Midbrain (tissue), 1 donor: ENCODE measurements around the gene MBD3L5.
"Not testable (repeated sequence)": the region's sequence is repeated elsewhere in the genome, so short reads cannot be mapped to it uniquely, and the experiment has no call there.

Experiments used
- DNase-seq: peaks from one replicate; lab custom pipeline; 2025; lab: John Stamatoyannopoulos, UW

The MBD3L5 gene

GRCh38 chr19:7030278-7030677, at the start of gene MBD3L5:
Gene MBD3L5 (plus strand): TSS chr19:7030578. CDS start chr19:7030612, 34 bp downstream.
- not testable (repeated sequence) for DNase-seq

- DNase-seq: no peak
Observed at GRCh38 chr19:6983448-6983847, 46.9 kb upstream of the MBD3L5 start.

- no peak for DNase-seq
Observed at GRCh38 chr19:6987850-6988249, 42.5 kb upstream of the MBD3L5 start.

GRCh38 chr19:6988257-6988656, 42.1 kb upstream of the MBD3L5 start:
- DNase-seq: no peak

- no peak for DNase-seq
Observed at GRCh38 chr19:6995054-6995453, 35.3 kb upstream of the MBD3L5 start.

GRCh38 chr19:6996810-6997209, 33.6 kb upstream of the MBD3L5 start:
- DNase-seq: no peak

- DNase-seq: no peak
Observed at GRCh38 chr19:6997679-6998445, 32.5 kb upstream of the MBD3L5 start.

- DNase-seq: no peak
Observed at GRCh38 chr19:6999933-7000332, 30.4 kb upstream of the MBD3L5 start.

- no peak for DNase-seq
Observed at GRCh38 chr19:7000333-7000732, 30.0 kb upstream of the MBD3L5 start.

GRCh38 chr19:7000816-7001215, 29.6 kb upstream of the MBD3L5 start:
- no peak for DNase-seq

- DNase-seq: no peak
Observed at GRCh38 chr19:7004313-7004931, 26.0 kb upstream of the MBD3L5 start.

GRCh38 chr19:7006135-7006704, 24.2 kb upstream of the MBD3L5 start:
- DNase-seq: no peak

GRCh38 chr19:7007859-7008258, 22.5 kb upstream of the MBD3L5 start:
- DNase-seq: no peak

- DNase-seq: no peak
Observed at GRCh38 chr19:7010722-7011593, 19.4 kb upstream of the MBD3L5 start.

- no peak for DNase-seq
Observed at GRCh38 chr19:7013678-7014077, 16.7 kb upstream of the MBD3L5 start.

GRCh38 chr19:7018828-7019227, 11.6 kb upstream of the MBD3L5 start:
- no peak for DNase-seq

- DNase-seq: not testable (repeated sequence)
Observed at GRCh38 chr19:7021331-7021730, 9.0 kb upstream of the MBD3L5 start, which contains the start of gene MBD3L2B. Gene MBD3L2B (minus strand): TSS chr19:7021431. CDS start chr19:7021397, 34 bp downstream.

- DNase-seq: not testable (repeated sequence)
Observed at GRCh38 chr19:7028790-7029189, 1.6 kb upstream of the MBD3L5 start.

- DNase-seq: not testable (repeated sequence)
Observed at GRCh38 chr19:7040079-7040478, 9.7 kb downstream of the MBD3L5 start, which contains the start of gene MBD3L4. Gene MBD3L4 (minus strand): TSS chr19:7040179. CDS start chr19:7040144, 35 bp downstream.

GRCh38 chr19:7041563-7041962, 11.2 kb downstream of the MBD3L5 start:
- DNase-seq: not testable (repeated sequence)

GRCh38 chr19:7049021-7049420, 18.6 kb downstream of the MBD3L5 start, which contains the start of gene MBD3L2:
Gene MBD3L2 (plus strand): TSS chr19:7049321. CDS start chr19:7049374, 53 bp downstream.
- DNase-seq: not testable (repeated sequence)

GRCh38 chr19:7051421-7051820, 21.0 kb downstream of the MBD3L5 start:
- not testable (repeated sequence) for DNase-seq
